Effector memory CD8-positive, alpha-beta T cell (primary cell): ENCODE results near the gene CYGB.
"Not testable (repeated sequence)": the region's sequence is repeated elsewhere in the genome, so short reads cannot be mapped to it uniquely, and the experiment has no call there.

ENCODE experiments used
- ATAC-seq: fragments of 150-1000 bp; cut with Tn5 transposase; replicated peaks from 2 replicates; pipeline ENCODE4 v1.10.0; 2021; ENCODE audit warnings: mild to moderate bottlenecking, moderate library complexity
- DNase-seq, 3 experiments: peaks; one replicate each; pipeline ENCODE4 v3.0.0; 2021
- H3K27ac Mint-ChIP-seq, 2 donors: one replicate each; pipeline ENCODE4 v1.8.0; 2022; ENCODE audit warnings: mild to moderate bottlenecking in 2 of 2, mixed read lengths in 2 of 2, moderate library complexity in 2 of 2
- H3K27me3 Mint-ChIP-seq, 2 donors: one replicate each; pipeline ENCODE4 v1.8.0; 2022; ENCODE audit warnings: mixed read lengths in 2 of 2
- H3K36me3 Mint-ChIP-seq: one replicate; pipeline ENCODE4 v1.8.0; 2022; ENCODE audit warnings: mild to moderate bottlenecking, moderate library complexity, mixed read lengths; ENCODE audit not compliant: insufficient read depth
- H3K4me1 Mint-ChIP-seq, 2 donors: one replicate each; pipeline ENCODE4 v1.8.0; 2022; ENCODE audit warnings: low read depth in 2 of 2, mixed read lengths in 2 of 2
- H3K4me3 Mint-ChIP-seq, 2 donors: one replicate each; pipeline ENCODE4 v1.8.0; 2022; ENCODE audit warnings: mild to moderate bottlenecking in 2 of 2, mixed read lengths in 2 of 2, moderate library complexity in 2 of 2
- H3K9me3 Mint-ChIP-seq, 2 donors: one replicate each; pipeline ENCODE4 v1.8.0; 2022; ENCODE audit warnings: mixed read lengths in 2 of 2

CYGB gene

GRCh38 chr17:76524598-76525512 is 12.7 kb downstream of the CYGB start:
- peaks cover 21 to 25% of the 10 kb centered on the region in 2 donors for H3K4me1 Mint-ChIP-seq
- no peaks in the 10 kb centered on the region for H3K9me3 Mint-ChIP-seq
- DNase-seq: no peak
- peak overlapping the region in 1 of 2 donors; percentile 19 for H3K4me3 Mint-ChIP-seq
- peak overlapping the region; percentile 25 to 84 for H3K27ac Mint-ChIP-seq
- H3K27me3 Mint-ChIP-seq: no peaks in the 10 kb centered on the region
- H3K36me3 Mint-ChIP-seq: peaks cover 6% of the 10 kb centered on the region
- ATAC-seq: no peak

- peak; percentile 86 for ATAC-seq
- peak overlapping the region; percentile 25 to 76 for H3K27ac Mint-ChIP-seq
- peak; percentile 76 to 83 (median 80) for DNase-seq
- no peaks in the 10 kb centered on the region for H3K27me3 Mint-ChIP-seq
- H3K4me3 Mint-ChIP-seq: peak overlapping the region in 1 of 2 donors; percentile 65
- H3K4me1 Mint-ChIP-seq: peaks cover 32 to 34% of the 10 kb centered on the region in 2 donors
- peaks cover 6% of the 10 kb centered on the region for H3K36me3 Mint-ChIP-seq
- H3K9me3 Mint-ChIP-seq: no peaks in the 10 kb centered on the region
Measured at GRCh38 chr17:76523084-76524037, 14.1 kb downstream of the CYGB start.

DNA sequence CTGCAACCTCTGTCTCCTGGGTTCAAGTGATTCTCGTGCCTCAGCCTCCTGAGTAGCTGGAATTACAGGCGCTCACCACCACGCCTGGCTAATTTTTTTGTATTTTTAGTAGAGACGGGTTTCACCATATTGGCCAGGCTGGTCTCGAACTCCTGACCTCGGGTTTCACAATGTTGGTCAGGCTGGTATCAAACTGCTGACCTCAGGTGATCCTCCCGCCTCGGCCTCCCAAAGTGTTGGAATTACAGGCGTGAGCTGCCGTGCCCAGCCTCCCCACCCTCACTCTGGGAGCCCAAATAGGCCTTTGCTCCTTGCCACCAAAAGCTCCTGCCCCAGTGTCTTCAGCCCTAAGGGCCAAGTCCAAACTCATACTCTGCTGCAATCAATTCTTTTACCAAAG is 15.8 kb downstream of the CYGB start:
- H3K36me3 Mint-ChIP-seq, H3K4me3 Mint-ChIP-seq, H3K27me3 Mint-ChIP-seq, H3K9me3 Mint-ChIP-seq, DNase-seq, ATAC-seq: not testable (repeated sequence)
- H3K27ac Mint-ChIP-seq: peak overlapping the region in 1 of 2 donors; percentile 46
- peaks cover 28 to 31% of the 10 kb centered on the region in 2 donors for H3K4me1 Mint-ChIP-seq

GRCh38 chr17:76521262-76521661 is 16.2 kb downstream of the CYGB start:
- ATAC-seq (no peak), DNase-seq (no peak)
- Mint-ChIP-seq H3K27me3 (no peaks in the 10 kb centered on the region), H3K9me3 (no peaks in the 10 kb centered on the region), H3K4me1 (peaks cover 31 to 35% of the 10 kb centered on the region in 2 donors), H3K36me3 (peaks cover 13% of the 10 kb centered on the region), H3K4me3 (no peak overlapping the region), H3K27ac (peak overlapping the region; percentile 28 to 46)

- Mint-ChIP-seq H3K27ac (peak overlapping the region; percentile 91 to 99), H3K4me3 (peak overlapping the region in 1 of 2 donors; percentile 2), H3K36me3 (peaks cover 27% of the 10 kb centered on the region), H3K4me1 (peaks cover 48 to 49% of the 10 kb centered on the region in 2 donors), H3K27me3 (no peaks in the 10 kb centered on the region), H3K9me3 (no peaks in the 10 kb centered on the region)
- DNase-seq (no peak), ATAC-seq (no peak)
Measured at GRCh38 chr17:76519048-76519966, 18.2 kb downstream of the CYGB start.

GRCh38 chr17:76517638-76518038 is 19.9 kb downstream of the CYGB start:
- Mint-ChIP-seq H3K9me3 (no peaks in the 10 kb centered on the region), H3K27ac (peak overlapping the region; percentile 91 to 99), H3K4me3 (peak overlapping the region; percentile 41 to 61), H3K4me1 (peaks cover 50 to 51% of the 10 kb centered on the region in 2 donors), H3K36me3 (peaks cover 35% of the 10 kb centered on the region), H3K27me3 (no peaks in the 10 kb centered on the region)
- DNase-seq (no peak), ATAC-seq (no peak)

GRCh38 chr17:76515274-76515949 is 22.1 kb downstream of the CYGB start:
- DNase-seq (peak; percentile 82 to 87 (median 83)), ATAC-seq (peak; percentile 81)
- peaks cover 63 to 65% of the 10 kb centered on the region in 2 donors for H3K4me1 Mint-ChIP-seq
- no peaks in the 10 kb centered on the region for H3K9me3 Mint-ChIP-seq
- no peaks in the 10 kb centered on the region for H3K27me3 Mint-ChIP-seq
- H3K4me3 Mint-ChIP-seq: peak overlapping the region; percentile 67 to 68
- H3K27ac Mint-ChIP-seq: peak overlapping the region; percentile 91 to 99
- H3K36me3 Mint-ChIP-seq: peaks cover 32% of the 10 kb centered on the region

DNA sequence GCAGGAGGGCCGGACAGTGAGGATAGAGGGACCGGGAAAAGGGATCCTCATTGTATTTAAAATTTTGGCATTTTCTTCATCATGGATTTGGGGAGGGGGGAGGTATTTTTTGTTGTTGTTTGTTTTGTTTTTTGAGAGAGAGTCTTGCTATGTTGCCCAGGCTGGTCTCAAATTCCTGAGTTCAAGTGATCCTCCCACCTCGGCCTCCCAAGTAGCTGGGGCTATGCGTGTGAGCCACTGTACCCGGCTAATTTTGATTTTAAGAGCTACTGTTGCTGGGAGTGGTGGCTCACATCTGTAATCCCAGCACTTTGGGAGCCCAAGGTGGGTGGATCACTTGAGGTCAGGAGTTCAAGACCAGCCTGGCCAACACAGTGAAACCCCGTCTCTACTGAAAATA is 23.2 kb downstream of the CYGB start:
- H3K36me3 Mint-ChIP-seq: peaks cover 32% of the 10 kb centered on the region
- H3K9me3 Mint-ChIP-seq, H3K27me3 Mint-ChIP-seq, DNase-seq, ATAC-seq: not testable (repeated sequence)
- H3K4me1 Mint-ChIP-seq: peaks cover 60 to 64% of the 10 kb centered on the region in 2 donors
- H3K4me3 Mint-ChIP-seq: peak overlapping the region; percentile 67 to 68
- H3K27ac Mint-ChIP-seq: peak overlapping the region; percentile 91 to 99

DNA sequence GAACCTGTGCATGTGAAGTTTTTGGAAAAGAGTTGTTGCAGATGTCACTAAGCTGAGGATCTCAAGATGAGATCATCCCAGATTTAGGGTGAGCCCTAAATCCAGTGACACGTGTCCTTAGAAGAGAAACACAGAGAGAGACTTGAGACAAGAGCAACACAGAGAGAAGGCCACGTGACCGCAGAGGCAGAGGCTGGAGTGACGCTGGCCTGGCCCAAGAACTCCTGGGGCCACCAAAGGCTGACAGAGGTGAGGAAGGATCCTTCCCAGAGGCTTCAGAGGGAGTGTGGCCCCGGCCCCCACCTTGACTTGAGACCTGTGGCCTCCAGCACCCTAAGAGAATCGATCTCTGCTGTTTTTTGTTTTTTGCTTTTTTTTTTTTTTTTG is 24.2 kb downstream of the CYGB start:
- no peak for ATAC-seq
- H3K27ac Mint-ChIP-seq: peak overlapping the region; percentile 91 to 99
- H3K4me3 Mint-ChIP-seq: peak overlapping the region; percentile 60

DNA sequence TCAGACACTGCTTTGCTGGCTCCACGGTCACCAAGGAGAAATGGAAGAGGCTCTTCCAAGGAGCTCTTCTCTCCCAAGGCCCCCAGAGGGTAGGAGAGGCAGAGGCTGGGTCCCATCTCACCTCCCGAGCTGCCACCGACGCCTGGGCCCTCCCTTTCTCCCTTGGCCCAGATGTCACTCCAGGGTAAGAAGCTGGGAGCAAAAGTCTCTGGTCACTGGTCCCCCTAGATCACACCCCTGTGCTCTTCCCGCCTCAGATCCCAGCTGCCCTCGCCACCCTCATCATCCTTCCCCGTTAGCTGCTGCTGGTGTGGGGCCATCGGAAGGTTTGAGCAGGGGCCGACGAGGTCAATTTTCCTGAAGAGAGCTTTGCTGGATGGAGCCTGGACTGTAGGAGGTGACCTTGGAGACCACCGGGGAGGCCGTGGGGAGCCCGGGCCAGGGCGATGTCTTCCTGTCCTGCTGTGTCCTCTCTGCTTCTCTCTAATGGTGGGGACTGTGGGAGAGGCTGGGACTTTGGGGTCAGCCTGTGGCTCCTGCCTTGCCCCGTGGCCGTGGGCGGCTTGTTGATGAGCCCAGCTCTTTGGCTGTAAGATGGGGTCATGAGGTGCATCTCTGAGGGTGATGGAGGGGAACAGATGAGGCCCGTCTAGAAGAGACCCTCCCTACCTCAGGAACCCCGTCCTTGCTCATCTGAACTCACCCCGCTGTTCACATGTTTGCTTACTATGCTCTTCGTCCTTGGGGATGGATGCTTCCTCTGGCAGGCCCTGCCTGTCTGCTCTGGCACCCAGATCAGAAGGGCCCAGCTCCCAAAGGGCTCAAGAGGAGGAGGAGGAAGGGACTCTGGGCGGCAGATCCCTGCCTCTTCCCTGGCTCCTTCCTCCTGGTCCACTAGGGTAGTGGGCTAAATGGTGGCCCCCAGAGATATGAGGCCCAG is 24.9 kb downstream of the CYGB start:
- Mint-ChIP-seq H3K36me3 (peaks cover 29% of the 10 kb centered on the region), H3K27ac (peak overlapping the region; percentile 91 to 99), H3K4me1 (peaks cover 53 to 56% of the 10 kb centered on the region in 2 donors), H3K27me3 (no peaks in the 10 kb centered on the region), H3K9me3 (no peaks in the 10 kb centered on the region), H3K4me3 (peak overlapping the region; percentile 60)
- no peak for ATAC-seq
- DNase-seq: no peak

More for the DNA sequence above, 24.2 kb downstream of the CYGB start:
- no peaks in the 10 kb centered on the region for H3K27me3 Mint-ChIP-seq
- no peak for DNase-seq
- no peaks in the 10 kb centered on the region for H3K9me3 Mint-ChIP-seq
- H3K36me3 Mint-ChIP-seq: peaks cover 32% of the 10 kb centered on the region
- H3K4me1 Mint-ChIP-seq: peaks cover 57% of the 10 kb centered on the region in 2 donors

DNA sequence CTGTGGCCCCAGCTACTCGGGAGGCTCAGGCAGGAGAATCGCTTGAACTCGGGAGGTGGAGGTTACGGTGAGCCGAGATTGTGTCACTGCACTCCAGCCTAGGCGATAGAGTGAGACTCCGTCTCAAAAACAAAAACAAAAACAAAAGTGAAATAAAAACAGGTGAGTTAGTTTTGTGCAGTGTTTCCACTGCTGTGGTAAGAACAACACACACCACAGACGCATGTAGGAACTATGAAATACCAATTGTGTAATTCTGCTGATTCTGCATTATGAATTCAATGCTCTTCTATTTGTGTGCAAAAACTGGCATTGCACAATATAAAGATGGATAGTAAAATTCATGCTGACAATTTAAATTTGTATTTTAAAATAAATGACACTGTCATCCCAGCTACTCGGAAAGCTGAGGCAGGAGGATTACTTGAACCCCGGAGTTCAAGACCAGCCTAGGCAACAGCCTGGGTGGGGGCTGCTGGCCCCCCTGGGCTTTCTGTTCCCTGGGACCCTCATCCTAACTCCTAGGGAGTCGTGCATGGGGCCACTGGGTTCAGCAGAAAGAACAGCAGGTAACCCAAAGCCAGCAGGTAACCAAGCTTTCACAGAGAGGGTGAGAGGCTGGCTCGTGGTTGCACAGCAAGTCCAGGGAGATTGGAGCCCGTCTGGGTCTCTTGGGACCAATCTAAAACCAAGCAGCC is 25.7 kb downstream of the CYGB start:
- no peak for DNase-seq
- H3K4me1 Mint-ChIP-seq: peaks cover 55 to 59% of the 10 kb centered on the region in 2 donors
- H3K9me3 Mint-ChIP-seq: no peaks in the 10 kb centered on the region
- H3K4me3 Mint-ChIP-seq: peak overlapping the region; percentile 44 to 62
- peaks cover 29% of the 10 kb centered on the region for H3K36me3 Mint-ChIP-seq
- ATAC-seq: no peak
- peak overlapping the region; percentile 91 to 99 for H3K27ac Mint-ChIP-seq
- no peaks in the 10 kb centered on the region for H3K27me3 Mint-ChIP-seq
